DND-41 (cell line): Measurements from ENCODE around the gene SLC1A7.

Experiments used
- ATAC-seq: fragments of 200-7000 bp; cut with Tn5 transposase; 3 replicates; pipeline ENCODE4 v1.9.1; 2021; ENCODE audit warnings: low read depth; ENCODE audit not compliant: insufficient read depth
- DNase-seq: peaks from one replicate; pipeline ENCODE4 v3.0.0-alpha.2; 2020
- H2AFZ ChIP-seq: 2 replicates; pipeline ENCODE4 v1.6.0; 2012; ENCODE audit warnings: low read depth, low read length
- H3K27ac ChIP-seq: 2 replicates; pipeline ENCODE4 v1.5.1; 2012; ENCODE audit warnings: low read length, inconsistent platforms
- H3K27me3 ChIP-seq: fragments of 200-600 bp; sonication (generic); 2 replicates; pipeline ENCODE4 v1.6.0; 2012; ENCODE audit warnings: low read length, mild to moderate bottlenecking, inconsistent platforms; ENCODE audit not compliant: insufficient read depth, poor library complexity
- H3K36me3 ChIP-seq: 2 replicates; pipeline ENCODE4 v1.5.1; 2012; ENCODE audit warnings: low read length, inconsistent platforms; ENCODE audit not compliant: insufficient read depth
- H3K4me1 ChIP-seq: 2 replicates; pipeline ENCODE4 v1.5.1; 2012; ENCODE audit warnings: mild to moderate bottlenecking, low read length; ENCODE audit not compliant: insufficient read depth
- H3K4me2 ChIP-seq: 2 replicates; pipeline ENCODE4 v1.6.0; 2012; ENCODE audit warnings: mild to moderate bottlenecking, moderate library complexity, low read length, inconsistent platforms; ENCODE audit not compliant: insufficient read depth
- H3K4me3 ChIP-seq, 2 experiments: fragments of 200-600 bp in 1 of 2; shearing (Covaris generic) in 1 of 2; 2 replicates each; pipeline ENCODE4 v1.5.1; 2012 to 2016; ENCODE audit warnings: inconsistent platforms in 2 of 2, low read length in 2 of 2, mild to moderate bottlenecking in 2 of 2, low read depth in 1 of 2, moderate library complexity in 1 of 2
- H3K79me2 ChIP-seq: 2 replicates; pipeline ENCODE4 v1.6.0; 2012; ENCODE audit warnings: low read length, inconsistent platforms; ENCODE audit not compliant: insufficient read depth
- H3K9ac ChIP-seq: 2 replicates; pipeline ENCODE4 v1.6.0; 2012; ENCODE audit warnings: low read depth, mild to moderate bottlenecking, inconsistent platforms, low read length, moderate library complexity
- H3K9me3 ChIP-seq: 2 replicates; pipeline ENCODE4 v1.5.1; 2012; ENCODE audit warnings: low read length, moderate library complexity, mild to moderate bottlenecking, inconsistent platforms; ENCODE audit not compliant: insufficient read depth, severe bottlenecking
- H4K20me1 ChIP-seq: 2 replicates; pipeline ENCODE4 v1.6.0; 2012; ENCODE audit warnings: low read length; ENCODE audit not compliant: insufficient read depth
- EZH2 ChIP-seq: IDR thresholded peaks from 3 replicates; pipeline ENCODE4 v1.6.1; 2012; ENCODE audit warnings: borderline replicate concordance, low read depth, mild to moderate bottlenecking, moderate library complexity, low read length, inconsistent platforms; ENCODE audit not compliant: severe bottlenecking
- TF ChIP-seq, protein P1 (sequence below): IDR thresholded peaks from 2 replicates; pipeline ENCODE4 v1.5.1; 2012; ENCODE audit warnings: borderline replicate concordance, low read length, moderate library complexity, mild to moderate bottlenecking; ENCODE audit not compliant: poor library complexity, severe bottlenecking; ENCODE audit errors: extremely low read depth

Gene SLC1A7

DNA sequence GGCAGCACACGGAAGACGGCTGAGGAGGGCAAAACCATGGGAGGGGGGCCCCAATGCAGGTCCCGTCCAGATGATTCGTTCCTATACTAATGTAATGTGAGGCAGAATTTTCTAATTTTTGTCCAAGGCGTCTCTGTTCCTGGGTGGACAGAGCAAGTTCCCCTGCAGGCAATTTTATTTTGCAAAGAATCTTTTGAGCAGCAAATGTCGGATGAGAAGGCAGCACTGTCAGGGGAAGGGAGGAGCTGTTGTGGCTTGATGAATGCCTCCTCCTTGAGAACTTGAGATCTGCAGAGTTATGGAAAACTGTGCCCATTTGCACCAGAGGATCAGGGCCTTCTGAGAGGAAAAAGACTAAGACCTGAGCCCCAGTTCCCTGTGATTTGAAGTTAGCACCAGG lies 17.3 kb downstream of the SLC1A7 start:
- Histone ChIP-seq H3K9ac (no peak overlapping the region), H3K4me3 (no peak overlapping the region), H3K36me3 (no peaks in the 10 kb centered on the region), H3K27me3 (no peaks in the 10 kb centered on the region), H3K9me3 (no peaks in the 10 kb centered on the region), H4K20me1 (no peaks in the 10 kb centered on the region), H3K4me1 (no peaks in the 10 kb centered on the region), H3K79me2 (no peaks in the 10 kb centered on the region), H3K27ac (no peak overlapping the region), H3K4me2 (no peak overlapping the region), H2AFZ (no peak overlapping the region)
- no peak for ATAC-seq
- no peak for TF ChIP-seq EZH2
- TF ChIP-seq, protein P1, sequence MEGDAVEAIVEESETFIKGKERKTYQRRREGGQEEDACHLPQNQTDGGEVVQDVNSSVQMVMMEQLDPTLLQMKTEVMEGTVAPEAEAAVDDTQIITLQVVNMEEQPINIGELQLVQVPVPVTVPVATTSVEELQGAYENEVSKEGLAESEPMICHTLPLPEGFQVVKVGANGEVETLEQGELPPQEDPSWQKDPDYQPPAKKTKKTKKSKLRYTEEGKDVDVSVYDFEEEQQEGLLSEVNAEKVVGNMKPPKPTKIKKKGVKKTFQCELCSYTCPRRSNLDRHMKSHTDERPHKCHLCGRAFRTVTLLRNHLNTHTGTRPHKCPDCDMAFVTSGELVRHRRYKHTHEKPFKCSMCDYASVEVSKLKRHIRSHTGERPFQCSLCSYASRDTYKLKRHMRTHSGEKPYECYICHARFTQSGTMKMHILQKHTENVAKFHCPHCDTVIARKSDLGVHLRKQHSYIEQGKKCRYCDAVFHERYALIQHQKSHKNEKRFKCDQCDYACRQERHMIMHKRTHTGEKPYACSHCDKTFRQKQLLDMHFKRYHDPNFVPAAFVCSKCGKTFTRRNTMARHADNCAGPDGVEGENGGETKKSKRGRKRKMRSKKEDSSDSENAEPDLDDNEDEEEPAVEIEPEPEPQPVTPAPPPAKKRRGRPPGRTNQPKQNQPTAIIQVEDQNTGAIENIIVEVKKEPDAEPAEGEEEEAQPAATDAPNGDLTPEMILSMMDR: no peak
- DNase-seq: no peak

- H2AFZ ChIP-seq: no peak overlapping the region
- no peak overlapping the region for H3K27ac ChIP-seq
- TF ChIP-seq, protein P1: no peak
- TF ChIP-seq EZH2: no peak
- H3K79me2 ChIP-seq: no peaks in the 10 kb centered on the region
- H3K4me1 ChIP-seq: no peaks in the 10 kb centered on the region
- H3K4me3 ChIP-seq: no peak overlapping the region
- H3K9me3 ChIP-seq: no peaks in the 10 kb centered on the region
- H3K9ac ChIP-seq: no peak overlapping the region
- H4K20me1 ChIP-seq: no peaks in the 10 kb centered on the region
- no peaks in the 10 kb centered on the region for H3K27me3 ChIP-seq
- DNase-seq (no peak), ATAC-seq (no peak)
- H3K36me3 ChIP-seq: no peaks in the 10 kb centered on the region
- no peak overlapping the region for H3K4me2 ChIP-seq
These were observed 18.8 kb downstream of the SLC1A7 start for GRCh38 chr1:53123453-53124140.

DNA sequence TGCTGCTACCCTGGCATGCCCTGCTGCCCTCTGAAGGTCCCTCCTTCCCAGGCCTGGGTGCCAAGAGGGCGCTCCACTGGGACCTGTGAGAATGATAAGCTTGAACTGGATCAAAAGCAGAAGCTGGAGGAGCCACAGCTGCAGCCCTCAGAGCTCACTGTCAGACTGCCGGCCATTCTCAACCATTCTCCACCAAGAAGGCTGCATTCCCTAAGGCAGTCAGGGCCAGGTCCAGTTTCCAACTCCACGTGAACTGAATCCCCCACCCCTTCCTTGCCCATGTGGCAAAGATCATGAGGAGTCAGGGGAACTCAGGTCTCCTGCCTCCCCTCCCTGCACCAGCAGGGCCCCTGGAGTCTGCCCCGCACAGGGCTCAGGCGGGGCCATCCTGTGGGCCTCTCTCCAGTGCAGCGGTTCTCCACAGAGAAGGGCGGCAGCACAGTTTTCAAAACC lies 19.5 kb downstream of the SLC1A7 start:
- DNase-seq (no peak), ATAC-seq (no peak)
- no peak overlapping the region for H3K9ac ChIP-seq
- H3K36me3 ChIP-seq: no peaks in the 10 kb centered on the region
- H3K27ac ChIP-seq: no peak overlapping the region
- H3K79me2 ChIP-seq: no peaks in the 10 kb centered on the region
- no peaks in the 10 kb centered on the region for H4K20me1 ChIP-seq
- no peaks in the 10 kb centered on the region for H3K27me3 ChIP-seq
- H3K4me3 ChIP-seq: no peak overlapping the region
- TF ChIP-seq, protein P1: no peak
- no peak for TF ChIP-seq EZH2
- H3K4me2 ChIP-seq: no peak overlapping the region
- H3K4me1 ChIP-seq: no peaks in the 10 kb centered on the region
- no peak overlapping the region for H2AFZ ChIP-seq
- H3K9me3 ChIP-seq: no peaks in the 10 kb centered on the region
